Stimulated activated CD4-positive, alpha-beta T cell treated with anti-CD3 and anti-CD28 coated beads, Interleukin-1b, Interleukin-23, amount 100 ng/mL, for 48 hours (primary cell): ENCODE results near the gene DTWD2.
A peak's percentile ranks its signal among the peaks of the same experiment; 100 is the strongest.
"Not testable (repeated sequence)": the region's sequence is repeated elsewhere in the genome, so short reads cannot be mapped to it uniquely, and the experiment has no call there.

Source experiments
- DNase-seq: peaks from one replicate; pipeline ENCODE4 v3.0.0-alpha.2; 2020

The DTWD2 gene, protein sequence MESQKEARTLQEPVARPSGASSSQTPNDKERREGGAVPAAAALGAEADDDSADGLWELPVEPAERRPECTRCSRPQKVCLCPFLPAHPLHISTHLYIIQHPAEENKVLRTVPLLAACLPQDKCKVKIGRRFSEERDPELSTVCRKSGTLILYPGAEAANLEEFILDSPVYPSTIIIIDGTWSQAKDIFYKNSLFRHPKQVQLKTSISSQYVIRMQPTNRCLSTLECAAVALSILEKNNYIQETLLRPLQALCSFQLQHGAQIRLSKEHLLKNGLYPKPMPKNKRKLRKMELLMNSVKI

DNA sequence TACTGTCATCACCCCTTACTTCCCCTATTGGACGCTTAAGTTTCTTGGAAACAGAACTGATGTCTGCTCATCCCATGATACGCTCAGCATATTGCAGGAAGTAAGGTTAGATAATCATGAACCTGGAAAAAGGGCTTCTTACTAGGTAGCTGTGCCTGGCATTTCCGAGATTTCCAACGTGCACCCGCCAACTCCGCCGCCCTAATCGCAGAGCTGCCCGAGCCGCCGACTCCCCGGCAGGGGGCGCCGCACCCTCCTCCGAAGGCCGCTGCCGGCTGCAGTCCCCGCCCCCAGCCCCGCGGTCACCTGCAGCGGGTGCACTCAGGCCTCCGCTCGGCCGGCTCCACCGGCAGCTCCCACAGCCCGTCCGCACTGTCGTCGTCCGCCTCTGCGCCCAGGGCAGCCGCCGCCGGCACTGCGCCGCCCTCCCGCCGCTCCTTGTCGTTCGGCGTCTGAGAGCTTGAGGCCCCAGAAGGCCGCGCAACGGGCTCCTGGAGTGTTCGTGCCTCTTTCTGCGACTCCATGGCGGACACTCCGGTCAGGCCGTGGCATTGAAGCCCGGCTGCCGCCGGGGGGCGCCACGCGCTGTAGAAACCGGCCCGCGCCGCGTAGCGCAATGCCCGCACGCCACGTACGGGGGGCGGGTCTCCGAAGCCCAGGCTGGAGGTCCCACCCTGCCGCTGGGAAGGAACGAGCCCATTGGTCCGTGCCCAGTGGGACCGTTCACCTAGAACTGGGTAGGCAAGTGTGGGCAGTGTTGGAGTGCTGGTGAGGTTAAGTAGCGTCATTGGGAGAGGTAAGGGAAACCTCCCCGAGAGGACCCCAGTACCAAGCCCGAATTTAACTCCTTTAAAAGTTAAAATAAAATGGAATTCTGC, at the start of gene DTWD2:
Gene DTWD2, minus strand, starts transcription at position 560 of the 878 bp plus-strand sequence. Its CDS starts 36 bp downstream, at position 524.
- DNase-seq, result peak; percentile 93

DNA sequence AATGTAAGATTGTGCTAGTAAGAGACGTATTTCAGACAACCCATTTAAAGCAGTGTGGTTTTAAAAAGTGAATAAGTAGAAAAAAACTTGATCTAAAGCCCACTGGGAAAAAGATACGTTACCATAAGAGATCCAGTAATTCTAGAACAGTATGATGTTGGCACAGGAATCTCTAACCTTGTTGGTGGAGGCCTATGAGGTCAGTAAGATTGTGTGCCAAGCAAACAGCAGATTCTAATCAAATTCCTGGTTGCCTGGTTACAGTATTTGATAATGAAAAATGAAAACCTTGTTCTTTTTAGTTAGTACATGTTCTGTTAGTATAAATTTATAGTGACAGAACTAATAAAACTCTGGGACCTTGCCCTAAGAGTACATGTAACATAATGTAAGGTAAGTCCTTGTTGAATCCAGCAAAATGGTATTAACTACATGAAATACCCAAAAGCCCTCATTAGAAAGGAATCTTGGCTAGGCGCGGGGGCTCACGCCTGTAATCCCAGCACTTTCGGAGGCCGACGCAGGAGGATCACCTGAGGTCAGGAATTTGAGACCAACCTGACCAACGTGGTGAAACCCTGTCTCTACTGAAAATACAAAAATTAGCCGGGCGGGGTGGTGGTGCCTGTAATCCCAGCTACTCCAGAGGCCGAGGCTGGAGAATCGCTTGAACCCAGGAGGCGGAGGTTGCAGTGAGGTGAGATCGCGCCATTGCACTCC, 49.3 kb upstream of the DTWD2 start:
- DNase-seq, result no peak

DNA sequence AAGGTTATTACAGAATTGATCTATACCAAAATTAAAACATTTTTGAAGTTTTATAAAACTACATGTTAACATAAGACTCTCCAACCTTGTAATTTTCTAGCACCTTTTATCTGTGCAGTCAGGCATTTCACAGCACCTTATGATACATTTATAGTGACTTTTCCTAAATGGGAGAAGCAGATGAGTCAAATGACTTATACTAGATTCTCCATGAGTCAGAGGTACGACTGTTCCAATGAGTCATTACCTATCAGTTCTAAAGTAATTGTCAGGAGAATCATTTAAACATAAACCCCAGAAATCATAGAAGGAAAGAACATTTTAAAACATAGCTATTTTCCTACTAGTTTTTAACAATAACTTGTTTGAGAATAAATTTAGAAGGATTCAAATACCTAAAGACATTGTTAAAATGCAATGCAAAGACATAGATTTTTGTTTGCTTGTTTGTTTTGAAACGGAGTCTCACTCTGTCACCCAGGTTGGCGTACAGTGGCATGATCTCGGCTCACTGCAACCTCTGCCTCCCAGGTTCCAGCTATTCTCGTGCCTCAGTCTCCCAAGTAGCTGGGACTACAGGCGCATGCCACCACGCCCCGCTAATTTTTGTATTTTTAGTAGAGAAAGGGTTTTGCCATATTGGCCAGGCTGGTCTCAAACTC, 47.9 kb upstream of the DTWD2 start:
- no peak for DNase-seq

DNA sequence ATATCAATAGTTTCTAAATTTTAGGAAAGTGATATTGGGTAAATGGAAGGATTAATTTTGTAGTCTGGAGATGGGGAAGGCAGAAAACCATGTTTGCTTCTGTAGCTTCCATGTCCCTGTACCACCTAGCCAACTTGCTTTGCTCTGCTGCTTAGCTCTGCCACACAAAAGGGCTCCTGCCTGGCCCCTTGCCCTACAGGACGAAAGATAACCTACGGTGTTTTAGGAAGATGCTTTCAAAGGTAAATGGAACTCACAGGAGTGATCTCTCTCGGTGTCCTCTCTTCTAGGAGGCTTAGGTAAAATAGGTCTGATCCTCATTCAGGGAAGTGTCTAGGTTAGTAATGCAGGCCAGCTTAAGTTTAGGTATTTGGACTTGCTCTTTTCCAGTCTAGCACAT, 44.8 kb upstream of the DTWD2 start:
- no peak for DNase-seq

DNA sequence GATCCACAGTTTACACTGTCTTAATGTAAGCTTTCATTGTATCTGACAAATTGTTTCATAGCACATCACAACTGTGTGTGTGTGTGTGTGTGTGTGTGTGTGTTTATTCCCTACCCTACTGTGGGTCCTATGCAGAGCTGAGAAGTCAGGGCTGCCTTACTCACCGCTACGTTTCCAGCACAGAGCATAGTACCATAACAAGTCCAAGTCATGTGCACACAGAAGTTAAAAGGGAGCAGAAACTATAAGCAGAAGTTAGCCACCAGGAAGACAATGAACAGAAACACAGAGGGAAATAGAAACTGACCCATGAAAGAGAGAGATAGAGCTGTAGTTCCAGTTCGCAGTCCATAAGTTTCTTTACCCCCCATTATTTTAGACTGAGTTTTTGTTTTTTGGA, 44.3 kb upstream of the DTWD2 start:
- no peak for DNase-seq

DNA sequence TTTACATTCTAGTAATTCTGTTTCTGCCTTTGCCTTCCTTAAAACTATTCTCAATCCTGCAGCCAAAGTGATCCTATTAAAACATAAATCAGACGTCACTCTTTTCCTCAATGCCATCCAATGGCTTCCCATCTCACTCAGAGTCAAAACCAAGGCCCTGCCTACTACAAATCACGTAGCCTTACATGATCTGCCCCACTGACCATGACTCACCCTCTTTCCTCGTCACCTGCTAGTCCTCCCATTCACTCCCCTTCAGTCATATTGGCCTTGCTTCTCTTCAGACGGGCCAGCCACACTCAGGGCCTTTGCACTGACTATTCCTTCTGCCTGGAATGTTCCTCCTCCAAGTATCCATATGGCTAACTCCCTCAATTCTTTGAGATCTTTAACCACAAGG, 43.6 kb upstream of the DTWD2 start:
- peak; percentile 45 for DNase-seq

DNA sequence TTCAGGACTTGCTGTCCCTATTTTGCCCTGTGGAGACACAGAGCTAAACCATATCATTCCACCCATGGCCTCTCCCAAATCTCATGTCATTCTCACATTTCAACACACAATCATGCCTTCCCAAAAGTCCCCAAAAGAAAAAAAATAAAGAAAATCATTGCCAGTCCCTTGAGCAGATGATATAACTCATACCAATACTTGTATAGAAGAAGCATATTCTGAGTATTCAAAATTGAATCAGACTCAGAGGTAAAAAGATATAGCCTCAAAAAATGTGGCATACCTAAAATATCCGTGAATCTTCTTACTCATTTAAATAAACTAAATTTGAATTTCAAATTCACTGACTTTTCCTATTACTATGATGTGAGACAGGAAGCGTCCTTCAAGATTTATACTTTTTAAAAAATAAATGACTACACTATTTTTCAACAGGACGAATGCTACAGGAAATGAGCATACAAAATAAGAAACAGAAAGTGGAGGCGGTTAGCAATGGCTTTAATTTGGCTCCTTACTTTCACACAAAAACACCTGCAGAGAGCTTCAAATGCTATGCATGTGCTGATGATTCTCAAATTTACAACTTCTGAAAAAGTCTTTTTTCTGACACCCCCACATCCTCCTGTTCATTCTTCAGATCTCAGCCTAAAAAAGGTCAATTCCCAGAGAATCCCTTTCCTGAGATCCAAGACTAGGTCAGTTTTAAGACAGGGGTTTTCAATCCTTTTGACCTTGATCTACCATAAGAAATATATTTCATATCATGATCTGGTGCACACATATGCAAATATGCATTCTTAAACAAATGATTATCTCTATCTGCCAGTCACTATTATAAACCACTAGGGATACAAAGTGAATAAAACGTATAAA, 42.9 kb upstream of the DTWD2 start:
- DNase-seq, result no peak

DNA sequence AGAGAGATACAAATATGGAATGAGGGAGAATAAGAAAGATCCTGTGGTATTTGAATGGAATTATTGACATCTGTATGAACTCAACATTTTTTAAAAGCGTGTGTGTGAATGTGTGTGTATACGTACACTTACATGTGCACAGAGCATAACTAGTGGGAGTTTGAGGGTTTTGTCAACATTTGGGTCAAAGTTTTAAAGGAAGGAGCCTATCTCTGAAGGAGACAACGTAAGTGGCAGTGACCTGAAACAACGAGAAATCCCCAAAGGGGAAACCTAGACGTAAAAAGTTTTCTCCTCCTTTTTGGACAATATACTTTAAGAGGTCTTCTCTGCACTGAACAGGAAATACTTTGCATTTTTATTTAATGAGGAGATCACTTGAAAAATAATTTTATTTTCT, 40.2 kb upstream of the DTWD2 start:
- no peak for DNase-seq

DNA sequence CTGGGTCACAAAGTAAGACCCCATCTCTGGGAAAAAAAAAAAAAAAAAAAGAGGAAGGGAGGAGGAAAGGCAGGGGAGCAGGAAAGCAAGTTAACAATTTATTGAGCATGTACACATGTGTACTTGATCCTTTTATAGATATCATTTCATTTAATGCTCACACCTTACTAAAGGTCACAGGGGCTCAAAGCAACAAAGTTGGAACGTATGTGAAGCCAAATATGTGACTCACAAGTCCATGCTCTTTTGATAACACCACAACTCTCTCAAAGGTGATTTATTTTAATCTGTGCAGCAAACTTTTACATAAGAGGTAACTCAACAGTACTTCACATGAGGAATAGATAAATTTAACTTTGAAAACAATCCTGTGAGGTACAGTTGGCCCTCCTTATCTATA, 34.4 kb upstream of the DTWD2 start:
- no peak for DNase-seq

DNA sequence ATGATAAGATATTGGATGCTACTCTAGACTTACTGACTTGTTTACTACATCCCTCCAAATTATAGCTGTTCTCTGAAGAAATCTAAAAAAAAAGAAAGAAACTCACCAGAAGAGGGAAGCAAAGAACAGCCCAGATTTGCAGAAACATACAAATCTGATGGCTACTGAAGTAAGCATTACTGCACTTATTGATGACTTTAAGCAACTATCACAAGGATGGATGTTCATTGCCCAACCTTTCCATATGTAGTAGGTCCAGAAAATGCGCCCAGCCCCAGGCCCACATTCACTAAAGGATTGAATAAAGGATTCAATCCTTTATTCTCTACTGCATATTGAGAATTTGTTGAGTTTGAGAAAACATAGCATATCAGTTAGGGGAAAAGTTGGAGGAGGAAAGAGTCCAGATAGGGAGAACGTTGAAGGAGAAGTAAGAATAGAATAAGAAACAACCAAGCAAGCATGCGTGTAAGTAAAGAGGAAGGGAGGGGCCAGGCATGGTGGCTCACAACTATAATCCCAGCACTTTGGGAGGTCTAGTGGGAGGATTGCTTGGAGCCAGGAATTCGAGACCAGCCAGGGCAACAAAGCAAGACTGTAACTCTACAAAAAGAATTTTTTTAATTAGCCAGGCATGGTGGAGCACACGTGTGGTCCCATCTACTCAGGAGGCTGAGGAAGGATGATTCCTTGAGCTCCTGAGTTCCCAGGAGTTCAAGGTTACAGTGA, 33.8 kb upstream of the DTWD2 start:
- DNase-seq, result no peak

DNA sequence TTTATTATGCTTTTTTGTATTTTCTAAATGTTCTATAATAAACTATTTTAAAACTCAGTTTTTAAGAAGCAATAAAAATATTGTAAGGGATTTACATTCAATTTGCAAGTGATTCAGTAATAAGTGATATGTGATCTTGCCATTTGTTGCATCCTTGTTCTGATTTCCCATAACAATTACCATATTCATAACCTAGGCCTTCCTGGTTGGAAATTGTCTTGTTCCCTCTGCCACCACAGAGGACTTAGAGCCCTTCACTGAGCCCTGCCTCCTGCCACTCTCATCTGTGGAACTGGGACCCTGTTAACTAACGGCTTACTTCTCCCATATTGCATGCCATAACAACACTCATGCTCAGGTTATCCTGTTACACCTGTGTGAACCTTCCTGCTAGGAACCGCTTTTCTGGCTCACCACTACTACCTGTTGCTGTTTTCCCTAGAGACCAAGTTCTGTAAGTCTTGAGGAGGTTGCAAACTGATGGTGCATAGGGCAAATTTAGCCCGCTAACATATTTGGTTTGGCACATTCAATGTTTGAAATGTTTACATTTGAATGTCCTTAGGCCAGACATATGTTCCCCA, 32.9 kb upstream of the DTWD2 start:
- DNase-seq, result no peak

DNA sequence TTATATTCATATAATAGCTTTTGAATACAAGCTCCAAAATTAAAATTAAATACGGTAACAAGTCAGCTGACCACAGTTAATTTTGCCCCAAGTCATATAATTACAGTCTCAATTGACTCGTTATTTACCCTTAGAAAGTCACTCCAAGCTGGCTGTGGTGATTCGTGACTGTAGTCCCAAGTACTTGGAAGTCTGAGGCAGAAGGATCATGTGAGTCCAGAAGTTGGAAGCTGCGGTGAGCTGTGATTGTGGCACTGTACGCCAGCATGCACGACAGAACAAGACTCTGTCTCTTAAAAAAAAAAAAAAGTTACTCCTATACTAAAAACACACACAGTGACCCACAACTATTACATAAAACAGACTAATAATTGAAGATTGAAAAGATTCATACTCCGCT, 31.6 kb upstream of the DTWD2 start:
- no peak for DNase-seq

DNA sequence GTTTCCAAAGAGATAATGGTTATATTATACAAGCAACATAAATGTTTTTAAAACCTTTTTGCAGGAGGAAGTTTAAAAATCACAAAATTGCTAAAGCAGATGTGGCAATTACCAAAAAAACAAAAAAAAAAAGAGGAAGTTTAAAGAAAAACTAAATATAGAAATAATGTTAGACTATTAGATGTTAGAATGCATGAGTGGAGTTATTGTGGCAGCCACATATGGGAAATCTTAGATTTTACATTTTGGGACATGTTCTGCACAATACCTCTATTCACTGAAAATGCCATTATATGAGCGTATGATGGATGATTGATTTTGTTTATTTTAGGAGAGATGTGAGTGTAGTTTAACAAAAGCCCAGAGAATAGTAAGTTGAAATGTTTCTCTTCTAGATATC, 31.2 kb upstream of the DTWD2 start:
- no peak for DNase-seq

DNA sequence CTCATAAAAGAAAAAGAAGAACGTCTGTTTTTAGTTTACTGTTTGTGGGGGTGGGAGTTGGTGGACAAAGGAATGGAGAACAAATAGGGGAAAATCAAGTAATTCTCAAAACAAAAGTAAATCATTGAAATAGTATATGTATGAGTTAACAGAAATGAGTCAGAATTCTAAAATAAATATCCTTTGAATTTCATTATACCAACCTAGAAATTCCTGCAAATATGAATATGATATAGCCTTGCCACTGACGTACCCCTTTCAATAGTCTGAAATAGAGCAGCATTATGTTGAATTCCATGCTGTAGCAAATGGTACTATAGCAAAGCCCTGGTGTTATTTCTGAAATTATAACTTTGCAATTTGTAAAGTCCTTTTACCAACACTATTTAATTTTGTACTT, 29.6 kb upstream of the DTWD2 start:
- DNase-seq, result no peak

DNA sequence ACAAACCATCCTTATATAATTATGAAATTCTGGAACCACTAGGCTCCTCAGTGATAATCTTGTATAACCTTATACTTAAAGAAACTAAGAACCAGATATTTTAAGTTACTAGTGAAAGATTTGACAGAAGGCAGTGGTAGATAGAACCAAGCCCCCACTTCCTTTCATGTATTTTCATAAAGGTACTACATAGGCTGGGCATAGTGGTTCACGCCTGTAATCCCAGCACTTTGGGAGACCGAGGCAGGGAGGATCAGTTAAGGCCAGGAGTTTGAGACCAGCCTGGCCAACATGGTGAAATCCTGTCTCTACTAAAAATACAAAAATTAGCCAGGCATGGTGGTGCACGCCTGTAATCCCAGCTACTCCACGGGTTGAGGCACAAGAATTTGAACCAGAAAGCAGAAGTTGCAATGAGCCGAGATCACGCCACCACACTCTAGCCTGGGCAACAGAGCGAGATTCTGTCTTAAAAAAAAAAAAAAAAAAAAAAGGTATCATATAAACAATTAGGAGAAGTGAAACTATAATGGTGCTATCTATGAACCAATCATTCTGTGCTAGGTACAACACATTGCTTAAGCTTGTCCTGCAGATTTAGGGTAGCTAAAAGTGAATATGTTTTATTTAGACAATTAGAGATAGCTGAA, 27.9 kb upstream of the DTWD2 start:
- DNase-seq, result no peak

DNA sequence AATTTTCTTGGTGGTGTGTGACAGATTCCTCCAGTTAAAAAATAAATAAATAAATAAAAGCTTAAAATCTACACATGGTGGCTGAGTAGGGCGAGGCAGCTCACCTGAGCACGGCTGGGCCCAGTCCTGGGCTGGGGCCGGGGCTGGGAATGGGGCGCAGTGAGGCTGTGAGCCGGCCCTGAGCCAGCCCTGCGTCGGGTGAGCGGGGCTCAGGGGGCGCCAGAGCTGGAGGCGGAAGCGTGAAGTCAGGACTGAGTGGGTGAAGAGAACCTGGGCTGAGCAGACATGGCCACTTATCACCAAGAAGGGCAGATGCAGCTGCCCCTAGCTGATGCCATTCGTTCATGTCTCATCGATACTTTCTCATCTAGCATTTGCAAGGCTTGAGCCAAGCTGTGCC, 22.8 kb upstream of the DTWD2 start:
- DNase-seq, result no peak

DNA sequence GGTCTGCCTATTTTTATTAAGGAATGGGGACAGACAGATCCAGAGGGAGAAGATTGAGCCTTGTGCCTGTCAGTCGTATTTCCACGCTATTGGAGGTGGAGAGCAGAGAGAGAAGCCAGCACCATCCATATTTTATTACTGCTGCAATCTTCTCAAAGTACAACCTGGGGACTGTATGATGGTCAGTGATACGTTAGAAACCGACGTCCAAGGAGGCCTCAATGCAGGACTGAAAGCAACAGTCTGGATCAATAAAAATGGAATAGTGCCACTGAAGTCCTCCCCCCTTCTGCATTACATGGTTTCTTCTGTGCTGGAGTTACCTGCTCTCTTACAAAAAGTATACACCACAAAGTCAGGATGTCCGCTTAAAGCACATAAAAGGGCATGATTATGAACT, 21.9 kb upstream of the DTWD2 start:
- no peak for DNase-seq

DNA sequence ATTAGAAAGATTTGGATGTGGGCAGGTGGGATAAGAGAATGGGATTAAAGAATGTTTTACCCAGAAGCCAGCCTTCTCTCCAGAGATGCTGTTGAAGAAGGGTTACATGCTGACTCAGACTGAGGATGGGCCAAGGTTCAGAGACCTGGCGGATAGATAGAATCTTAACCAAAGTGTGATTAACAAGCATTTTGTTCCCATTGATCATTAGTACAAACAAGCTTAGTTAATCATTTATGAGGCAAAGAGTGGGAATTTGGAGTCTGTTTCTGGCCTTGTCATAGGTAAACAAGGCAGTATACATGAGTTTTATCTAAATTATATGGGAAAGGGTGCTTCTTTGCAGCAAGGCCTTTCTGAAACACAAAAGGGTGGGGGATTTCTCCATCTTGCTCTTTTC, 20.8 kb upstream of the DTWD2 start:
- DNase-seq, result no peak

DNA sequence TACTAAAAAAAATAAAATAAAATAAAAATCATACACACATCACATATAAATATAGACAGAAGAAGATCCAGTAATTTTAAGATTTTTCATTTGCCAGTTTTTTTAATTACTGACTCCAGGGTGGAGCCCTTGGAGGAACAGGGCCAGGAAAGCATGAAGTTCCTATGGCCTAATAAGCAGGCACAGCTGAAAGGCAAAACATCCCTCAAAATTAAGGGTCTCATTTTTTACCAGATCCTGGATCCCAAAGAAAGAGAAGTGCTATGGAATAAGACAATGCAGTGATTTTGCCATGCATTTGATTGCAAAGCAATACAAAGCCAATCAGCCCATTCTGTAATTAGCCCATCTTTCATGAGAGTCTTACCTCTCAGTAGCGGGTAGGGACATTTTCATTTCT, 11.3 kb upstream of the DTWD2 start:
- DNase-seq, result no peak

DNA sequence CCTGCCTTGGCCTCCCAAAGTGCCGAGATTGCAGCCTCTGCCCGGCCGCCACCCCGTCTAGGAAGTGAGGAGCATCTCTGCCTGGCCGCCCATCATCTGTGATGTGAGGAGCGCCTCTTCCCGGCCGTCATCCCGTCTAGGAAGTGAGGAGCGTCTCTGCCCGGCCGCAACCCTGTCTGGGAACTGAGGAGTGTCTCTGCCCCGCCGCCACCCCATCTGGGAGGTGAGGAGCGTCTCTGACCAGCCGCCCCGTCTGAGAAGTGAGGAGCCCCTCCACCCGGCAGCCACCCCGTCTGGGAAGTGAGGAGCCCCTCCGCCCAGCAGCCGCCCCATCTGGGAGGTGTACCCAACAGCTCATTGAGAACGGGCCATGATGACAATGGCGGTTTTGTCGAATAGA, 10.5 kb upstream of the DTWD2 start:
- not testable (repeated sequence) for DNase-seq

DNA sequence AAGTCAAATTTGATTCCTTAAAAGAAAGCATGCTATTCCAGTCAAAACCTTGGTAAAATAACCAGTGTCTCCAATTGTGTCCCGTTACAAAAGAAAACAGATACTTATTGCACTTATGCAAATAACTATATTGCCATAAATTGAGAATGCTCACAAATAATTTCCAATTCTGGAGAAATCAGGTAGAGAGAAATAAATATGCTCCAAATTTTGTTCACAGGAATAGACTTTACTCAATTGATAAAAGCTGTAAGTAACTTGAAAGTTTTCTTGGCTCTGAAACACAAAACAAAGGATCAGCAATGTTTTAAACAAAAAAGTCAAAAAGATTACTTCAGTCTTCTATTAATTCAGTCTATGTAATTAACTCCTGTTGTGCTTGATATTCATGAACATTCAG, 7.8 kb upstream of the DTWD2 start:
- DNase-seq, result no peak
